Putamen (tissue), 1 donor: Measurements from ENCODE around the gene PLEKHG4B.

Experiments used
- DNase-seq: peaks from one replicate; pipeline ENCODE4 v3.0.0-alpha.2; 2016; ENCODE audit warnings: low spot score

Gene PLEKHG4B

DNA sequence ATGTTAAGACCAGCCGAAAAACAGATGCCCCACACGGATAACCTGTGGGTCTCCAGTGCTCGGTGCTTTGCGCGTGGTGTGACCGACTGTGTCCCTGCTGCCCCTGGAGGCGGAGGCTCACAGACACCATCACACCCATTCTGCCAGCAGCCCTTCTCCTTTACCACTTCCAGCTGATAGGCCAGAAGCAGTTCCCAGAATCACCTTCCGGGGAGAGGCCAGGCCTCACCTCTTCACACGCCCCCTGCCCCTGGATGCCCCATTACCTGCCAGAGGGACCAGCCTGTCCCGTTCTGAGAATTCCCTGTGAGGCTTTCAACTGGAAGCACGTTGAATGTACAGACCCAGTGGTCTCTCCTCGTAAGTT is 77.7 kb downstream of the PLEKHG4B start:
- no peak for DNase-seq

DNA sequence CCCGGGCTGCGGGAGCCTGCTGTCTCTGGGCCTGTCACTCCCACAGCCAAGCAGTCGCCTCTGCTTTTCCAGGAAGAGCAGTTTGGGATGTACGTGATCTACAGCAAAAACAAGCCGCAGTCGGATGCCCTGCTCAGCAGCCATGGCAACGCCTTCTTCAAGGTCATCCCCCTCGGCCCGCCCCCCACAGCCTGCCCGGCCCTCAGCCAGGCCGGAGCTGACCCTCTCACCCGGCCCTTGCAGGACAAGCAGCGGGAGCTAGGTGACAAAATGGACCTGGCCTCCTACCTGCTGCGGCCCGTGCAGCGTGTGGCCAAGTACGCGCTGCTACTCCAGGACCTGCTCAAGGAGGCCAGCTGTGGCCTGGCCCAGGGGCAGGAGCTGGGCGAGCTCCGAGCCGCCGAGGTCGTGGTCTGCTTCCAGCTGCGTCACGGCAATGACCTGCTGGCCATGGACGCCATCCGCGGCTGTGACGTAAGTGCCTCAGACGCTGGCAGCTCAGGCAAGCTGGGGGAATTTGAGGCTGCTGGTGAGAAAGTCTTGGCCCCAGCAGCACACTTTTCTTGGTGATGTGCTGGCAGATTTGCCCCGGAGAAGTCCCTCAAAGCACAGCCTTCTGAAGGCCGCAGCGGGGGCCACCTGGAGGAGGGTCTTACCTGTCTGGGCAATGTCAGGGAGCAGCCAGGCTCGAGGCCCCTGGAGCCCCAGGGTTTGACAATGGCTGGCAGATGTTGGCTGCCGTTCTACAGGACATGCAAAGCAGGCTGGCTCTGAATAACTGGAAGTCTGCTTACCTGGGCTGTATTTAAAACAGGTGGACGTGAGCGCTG is 79.2 kb downstream of the PLEKHG4B start:
- no peak for DNase-seq

DNA sequence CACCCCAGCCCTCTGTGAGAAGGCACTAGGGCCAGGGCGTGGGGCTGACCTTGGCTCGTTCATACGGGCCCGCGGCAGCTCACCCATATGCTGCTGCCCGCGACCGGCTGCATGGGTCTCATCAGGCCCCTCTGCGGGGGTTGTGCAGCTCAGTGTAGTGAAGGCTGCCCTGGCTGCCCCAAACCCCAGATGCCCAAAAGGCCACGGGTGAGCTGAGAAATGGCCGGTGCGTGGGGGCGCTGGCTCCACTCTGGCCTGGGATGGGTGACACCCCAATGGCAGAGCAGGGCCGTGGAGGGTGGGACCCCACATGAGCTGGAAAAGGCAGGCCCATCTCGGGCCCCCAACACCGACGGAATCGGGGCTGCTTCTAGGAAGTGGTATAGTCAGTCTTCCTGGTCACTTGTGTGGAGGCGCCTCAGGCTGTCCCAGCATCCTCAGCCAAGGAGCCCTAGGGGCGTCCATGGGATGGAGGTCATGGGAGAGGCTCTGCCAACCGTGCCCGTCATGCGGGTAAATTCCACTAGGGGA is 79.9 kb downstream of the PLEKHG4B start:
- DNase-seq = no peak

DNA sequence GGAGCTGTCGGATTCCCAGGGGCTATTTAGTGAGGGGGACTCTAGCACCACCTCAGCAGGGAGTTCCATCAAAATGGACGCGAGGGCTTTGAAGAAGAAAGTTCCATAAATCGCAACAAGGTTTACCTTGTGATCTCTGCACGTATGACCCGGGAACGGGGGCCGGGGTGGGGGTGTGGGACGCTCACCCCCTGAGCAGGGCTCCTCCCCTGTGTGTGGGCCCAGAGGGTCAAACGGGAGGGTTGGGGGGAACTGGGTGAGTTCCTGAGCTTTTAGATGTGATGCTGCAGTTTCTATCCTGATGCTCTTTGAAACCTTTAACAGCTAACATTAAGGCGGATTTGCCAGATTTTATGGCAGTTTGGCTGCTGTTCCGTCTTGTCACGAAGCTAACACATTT is 80.5 kb downstream of the PLEKHG4B start:
- DNase-seq = no peak

DNA sequence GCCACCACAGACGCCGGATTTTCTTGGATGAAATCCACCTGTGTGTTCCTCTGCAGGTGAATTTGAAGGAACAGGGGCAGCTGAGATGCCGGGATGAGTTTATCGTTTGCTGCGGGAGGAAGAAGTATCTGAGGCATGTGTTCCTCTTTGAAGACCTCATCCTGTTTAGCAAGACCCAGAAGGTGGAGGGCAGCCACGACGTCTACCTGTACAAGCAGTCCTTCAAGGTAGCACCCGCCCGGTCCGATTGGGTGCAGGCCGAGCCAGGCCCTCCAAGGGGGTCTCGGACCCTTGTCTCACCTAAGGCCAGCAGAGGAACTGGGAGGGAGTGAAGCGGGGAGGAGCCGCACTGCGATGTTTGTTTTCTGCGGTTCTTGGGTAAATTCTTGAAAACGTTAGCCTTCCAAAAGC is 80.9 kb downstream of the PLEKHG4B start:
- DNase-seq = no peak

DNA sequence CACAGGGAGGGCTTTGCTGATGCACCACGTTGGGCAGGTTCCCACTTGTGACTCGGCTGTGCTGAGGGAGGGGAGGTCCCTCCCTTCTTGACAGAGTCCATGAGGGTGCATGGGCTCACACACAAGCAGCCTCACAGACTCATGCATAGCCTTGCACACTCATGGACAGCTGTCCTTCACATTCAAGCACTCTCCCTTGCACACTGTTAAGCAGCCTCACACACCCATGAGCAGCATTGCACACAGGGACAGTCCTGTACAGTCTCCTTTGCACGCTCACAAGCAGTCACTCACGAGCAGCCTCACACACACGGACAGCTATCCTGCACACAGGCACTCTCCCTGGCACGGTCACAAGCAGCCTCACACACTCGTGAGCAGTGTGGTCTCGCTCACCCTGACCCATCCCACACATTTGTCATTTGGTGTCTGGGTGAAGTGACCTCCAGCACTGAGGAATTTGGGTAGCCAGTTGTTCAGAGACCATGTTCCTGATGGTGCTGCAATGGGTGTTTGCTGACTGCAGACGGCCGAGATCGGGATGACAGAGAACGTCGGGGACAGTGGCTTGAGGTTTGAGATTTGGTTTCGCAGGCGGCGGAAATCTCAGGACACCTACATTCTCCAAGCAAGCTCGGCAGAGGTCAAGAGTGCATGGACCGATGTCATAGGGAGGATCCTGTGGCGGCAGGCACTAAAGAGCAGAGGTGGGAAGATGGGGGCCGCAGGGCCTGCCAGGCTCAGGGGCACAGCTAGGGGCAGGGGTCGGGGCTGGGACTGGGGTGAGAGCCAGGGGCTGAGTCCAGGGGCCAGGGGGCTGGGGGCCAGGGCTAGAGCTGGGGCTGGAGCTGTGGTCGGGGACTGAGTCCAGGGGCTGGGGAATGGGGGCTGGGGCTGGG is 81.7 kb downstream of the PLEKHG4B start:
- no peak for DNase-seq

DNA sequence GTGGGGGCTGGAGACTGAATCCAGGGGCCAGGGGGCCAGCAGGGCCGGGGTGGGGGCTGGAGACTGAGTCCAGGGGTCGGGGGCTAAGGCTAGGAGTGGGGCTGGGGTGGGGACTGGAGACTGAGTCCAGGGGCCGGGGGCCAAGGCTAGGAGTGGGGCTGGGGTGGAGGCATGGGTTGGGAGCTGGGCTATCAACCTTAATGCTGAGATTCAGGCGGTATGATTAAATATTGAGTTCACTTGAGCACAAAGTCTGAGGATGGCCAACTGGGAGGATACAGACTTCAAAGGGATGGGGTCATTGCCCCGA is 82.3 kb downstream of the PLEKHG4B start:
- DNase-seq = no peak

DNA sequence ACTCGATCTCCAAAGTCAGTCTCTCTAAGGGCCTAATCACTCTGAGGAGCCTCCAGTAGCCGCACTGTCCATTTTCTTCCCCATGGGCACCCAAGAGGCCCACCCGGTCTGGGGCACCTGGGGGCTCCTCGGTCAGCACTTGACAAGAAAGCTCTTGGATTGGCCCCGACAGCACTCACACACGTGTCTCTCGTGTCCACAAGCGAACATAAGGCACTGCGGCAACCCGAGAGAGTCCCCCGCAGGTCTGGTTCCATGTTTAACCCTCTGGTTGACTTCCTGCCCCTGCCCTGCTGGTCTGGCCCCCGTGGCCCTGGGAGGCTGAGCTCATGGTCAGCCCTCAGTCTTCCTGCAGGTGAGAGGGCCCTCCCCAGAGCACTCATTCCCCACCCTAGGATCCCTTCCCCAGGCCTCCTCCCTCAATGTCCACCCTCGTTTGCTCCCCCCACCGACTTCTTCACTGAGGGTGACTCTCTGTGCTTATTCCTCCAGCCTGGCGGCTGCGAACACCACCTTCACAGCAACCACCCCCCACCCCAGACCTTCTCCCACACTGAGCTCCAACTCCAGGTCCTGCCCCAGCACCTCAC is 83.0 kb downstream of the PLEKHG4B start:
- DNase-seq = no peak

DNA sequence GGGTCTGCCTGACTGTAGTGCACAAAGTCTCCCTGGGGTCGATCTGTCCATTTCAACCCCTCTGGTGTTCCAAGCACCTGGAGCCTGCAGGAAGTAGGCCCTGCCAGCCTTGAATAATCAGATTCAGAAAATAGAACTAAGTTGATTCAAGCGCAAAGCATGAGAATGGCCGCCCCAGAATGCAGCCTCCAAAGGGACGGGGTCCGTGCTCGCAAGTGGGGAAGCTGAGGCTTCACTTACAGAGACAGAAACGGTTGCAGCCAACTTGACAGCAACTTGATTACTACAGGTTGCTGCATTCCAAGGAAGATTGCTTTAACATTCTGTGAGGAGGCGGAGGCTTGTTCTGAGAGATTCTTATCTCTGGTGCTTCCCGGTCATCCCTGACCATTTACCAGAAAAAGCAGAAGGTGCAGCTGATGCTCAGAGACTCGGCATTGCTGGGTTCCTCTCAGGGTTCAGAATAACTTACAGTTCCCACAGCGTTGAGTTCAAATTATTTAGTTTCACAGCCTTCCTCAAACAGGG is 84.4 kb downstream of the PLEKHG4B start:
- no peak for DNase-seq

DNA sequence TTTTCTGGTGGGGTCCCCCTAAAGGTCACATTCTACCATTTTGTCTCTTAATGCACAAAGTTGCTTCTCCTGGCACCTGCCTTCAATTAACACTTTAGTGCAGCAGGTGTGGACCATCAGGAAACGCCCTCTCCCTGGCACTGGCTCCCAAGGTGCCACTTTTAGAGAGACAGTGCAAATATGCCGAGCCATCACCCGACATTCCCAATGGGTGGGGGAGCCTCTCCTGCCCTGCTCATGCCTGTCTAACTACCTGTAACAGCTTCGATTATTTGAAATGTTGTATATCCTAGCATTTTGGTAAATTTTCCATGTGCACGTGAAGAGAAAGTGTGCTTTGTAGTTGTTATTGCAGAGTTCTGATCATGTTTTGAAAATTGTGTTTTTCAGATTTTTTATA is 86.1 kb downstream of the PLEKHG4B start:
- DNase-seq = no peak

DNA sequence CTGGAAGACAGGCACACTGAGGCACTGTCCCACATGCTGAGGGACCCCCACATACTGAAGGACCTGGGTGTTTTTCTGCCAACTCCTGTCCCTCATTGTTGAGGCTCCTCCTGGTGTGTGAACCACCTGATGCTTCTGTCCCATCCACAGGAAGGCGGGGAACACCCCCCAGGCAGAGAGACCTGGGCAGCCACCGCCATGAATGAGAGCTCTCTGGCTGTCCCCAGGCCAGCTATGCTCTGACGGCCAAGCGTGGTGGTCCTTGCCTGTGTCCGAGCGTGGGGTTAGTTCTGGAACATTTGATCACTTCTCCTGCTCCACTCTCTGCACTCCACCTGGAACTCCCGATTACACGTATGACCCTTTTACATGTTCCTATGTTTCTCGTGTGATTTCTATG is 87.4 kb downstream of the PLEKHG4B start:
- DNase-seq = no peak

DNA sequence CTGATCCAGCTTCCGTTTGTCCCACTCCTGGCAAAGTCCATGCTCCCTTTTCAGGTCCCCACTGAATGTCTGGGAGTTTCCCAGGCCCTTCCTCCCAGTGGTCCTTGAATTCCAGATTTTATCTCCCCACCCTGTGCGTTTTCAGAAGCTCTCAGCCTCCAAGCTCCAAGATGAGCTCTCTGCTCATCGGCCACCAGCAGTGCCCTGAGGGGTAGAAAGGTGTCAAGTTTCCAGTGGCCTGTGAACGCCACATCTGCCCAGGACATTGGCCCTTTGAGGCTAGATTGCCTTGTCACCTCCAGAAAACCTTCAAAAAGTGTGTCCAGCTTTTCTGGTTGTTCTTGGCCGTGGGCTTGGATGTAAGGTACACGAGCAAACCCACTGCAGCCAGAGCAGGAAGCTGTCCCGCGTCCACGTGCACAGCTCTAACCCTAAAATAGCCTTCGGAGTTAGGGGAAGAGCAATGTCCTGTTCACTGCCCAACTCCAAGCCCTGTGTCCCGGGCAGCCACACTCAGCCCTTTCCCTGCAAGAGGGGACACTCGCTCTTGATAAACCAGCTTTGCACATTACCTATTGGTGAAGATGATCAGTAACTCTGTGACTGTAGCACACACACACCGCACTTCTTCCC is 88.4 kb downstream of the PLEKHG4B start:
- DNase-seq = no peak

DNA sequence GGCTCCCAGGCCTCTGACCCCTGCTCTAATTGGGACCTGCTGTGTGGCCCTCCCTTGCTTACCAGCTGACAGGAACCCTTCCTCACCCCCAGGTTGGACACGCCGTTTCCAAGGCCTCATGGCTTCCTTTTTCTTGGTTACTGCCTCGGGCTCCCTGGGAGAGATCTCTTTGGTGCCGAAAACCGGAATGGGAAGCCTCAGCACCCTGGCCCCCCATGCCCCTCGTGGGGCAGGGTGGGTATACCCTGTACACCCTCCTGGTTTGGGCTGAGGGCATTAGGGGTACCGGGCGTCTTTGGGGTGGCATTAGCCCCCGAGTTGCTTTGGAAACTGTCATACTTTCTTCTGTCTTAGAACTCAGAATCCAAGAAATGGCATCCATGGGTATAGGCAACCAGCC is 89.2 kb downstream of the PLEKHG4B start:
- no peak for DNase-seq

DNA sequence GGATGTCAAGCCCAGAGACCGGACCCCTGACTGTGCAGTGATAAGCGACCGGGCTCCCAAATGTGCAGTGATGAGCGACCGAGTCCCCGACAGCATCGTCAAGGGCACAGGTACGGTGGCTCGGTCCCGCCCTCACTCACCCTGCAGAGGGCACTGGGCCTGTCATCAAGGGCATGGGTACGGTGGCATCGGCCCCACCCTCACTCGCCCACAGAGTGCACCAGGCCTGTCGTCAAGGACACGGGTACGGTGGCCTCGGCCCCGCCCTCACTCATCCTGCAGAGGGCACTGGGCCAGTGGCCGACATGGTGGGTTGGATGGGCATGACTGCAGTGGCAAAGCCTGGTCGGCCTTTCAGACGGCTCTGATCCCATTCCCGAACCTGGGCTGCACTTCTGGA is 89.6 kb downstream of the PLEKHG4B start:
- no peak for DNase-seq

DNA sequence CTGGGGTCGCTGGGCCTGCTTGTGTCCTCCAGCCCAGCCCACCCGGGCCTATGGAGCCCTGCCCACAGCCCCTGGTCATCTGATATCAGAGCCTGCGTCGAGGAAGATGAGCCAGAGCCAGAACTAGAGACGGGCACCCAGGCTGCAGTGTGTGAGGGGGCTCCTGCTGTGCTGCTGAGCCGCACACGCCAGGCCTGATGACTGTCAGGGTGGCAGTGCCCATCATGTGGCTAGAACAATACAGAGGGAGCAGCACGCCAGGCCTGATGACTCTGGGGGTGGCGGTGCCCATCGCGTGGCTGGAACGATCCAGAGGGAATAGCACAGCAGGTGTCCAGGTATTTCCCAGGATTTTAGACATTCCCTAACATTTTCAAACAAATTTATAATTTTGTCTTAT is 90.2 kb downstream of the PLEKHG4B start:
- DNase-seq = no peak

DNA sequence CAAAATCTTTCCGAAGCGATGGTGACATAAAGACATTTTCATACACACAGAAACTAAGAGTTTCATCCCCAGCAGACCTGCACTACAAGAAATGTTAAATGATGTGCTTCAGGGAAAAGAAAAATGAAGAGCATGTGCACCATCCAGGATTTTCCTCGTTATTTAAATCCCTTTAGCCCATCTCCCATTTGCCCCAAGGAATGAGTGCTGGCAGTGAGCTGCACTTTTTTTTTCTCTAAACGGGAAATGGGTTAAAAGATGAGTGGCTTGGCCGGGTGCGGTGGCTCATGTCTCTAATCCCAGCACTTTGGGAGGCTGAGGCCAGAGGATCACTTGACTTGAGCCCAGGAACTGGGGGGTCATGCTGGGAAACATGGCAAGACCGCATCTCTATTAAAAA is 92.5 kb downstream of the PLEKHG4B start:
- DNase-seq = no peak

DNA sequence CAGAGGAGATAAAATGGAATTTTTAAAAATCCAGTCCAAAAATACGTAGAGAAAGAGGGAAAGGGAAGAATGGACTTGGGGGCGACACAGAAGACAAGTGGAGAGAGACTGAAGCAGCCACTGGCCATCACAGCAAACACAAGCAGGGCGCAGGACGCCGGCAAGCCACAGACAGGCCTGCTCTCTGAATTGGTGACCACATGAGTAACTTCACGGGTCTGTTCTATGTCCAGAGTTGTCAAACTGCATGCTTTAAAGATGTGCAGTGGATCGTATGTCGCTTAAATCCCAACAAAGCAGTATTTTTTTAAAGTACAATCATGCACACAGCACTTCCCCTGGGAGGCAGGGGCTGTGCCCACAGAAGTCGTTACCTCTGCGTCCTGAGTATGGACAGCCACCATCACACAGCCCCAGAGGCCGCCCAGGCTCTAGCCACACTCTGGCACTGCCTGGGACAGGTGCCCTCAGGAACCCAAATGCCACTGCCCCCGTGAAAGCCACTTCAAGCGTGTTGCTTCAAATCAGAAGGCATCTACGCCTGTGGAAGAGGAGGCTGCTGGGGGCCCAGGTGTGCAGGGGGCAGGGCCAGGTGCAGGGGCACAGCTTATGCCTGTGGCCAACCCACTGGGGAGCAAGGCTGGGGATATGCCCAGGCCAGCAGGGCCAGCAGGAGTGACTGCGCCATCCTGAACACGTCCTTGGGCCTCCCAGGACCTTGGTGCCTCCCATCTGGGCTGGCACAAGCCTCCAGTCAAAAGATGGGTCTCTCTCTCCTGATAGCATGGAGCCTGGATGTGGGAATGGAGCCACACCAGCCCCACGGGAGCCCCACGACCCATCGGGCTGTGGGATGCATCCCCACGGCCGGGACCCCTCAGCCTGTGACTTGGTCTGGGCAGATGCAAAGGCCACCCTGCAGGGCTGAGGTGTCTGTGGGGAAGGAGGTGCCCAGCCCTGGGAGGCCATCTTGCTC is 93.4 kb downstream of the PLEKHG4B start:
- DNase-seq = no peak

DNA sequence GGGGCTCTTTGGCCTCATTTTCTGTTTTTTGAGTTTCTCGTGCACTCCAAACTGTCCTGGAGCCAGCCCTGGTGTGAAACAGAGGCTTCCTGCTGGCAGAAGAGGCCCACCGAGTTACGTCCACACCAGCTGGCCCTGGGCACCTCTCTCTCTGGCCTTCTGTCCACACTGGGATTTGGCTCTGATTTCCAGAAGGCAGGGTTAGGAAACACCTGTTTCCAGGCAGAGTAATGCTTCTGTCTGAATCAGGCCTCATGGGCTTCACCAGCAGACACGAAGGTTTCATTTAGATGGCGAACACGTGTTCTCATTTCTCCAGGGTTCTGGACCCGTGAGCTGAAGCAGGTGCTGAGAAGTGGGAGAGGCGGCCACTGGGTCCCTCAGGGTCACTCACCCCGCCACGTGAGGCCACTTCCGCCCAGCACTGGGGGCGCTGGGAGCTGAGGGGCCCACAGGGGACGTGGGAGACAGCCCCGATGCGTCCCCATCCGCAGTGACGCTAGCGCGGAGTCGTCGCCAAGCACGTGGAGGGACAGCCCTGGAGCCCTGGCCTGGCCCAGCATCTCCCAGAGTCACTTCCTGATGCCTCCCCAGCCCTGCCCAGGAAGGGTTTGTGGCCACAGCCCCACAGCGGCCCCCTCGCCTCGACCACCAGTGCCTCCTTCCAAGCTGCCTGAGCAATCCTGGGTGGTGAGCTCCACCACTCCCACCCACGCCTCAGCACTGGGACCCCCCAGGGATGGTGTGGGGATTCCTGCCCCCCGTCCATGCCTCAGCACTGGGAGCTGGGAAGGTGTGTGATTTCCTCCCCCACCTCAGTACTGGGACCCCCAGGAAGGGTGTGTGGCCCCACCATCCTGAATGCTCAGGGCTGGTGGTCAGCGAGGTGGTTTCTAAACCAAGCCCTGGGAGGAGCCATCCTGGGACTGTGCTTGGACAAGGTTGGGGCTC is 94.4 kb downstream of the PLEKHG4B start:
- DNase-seq = no peak

DNA sequence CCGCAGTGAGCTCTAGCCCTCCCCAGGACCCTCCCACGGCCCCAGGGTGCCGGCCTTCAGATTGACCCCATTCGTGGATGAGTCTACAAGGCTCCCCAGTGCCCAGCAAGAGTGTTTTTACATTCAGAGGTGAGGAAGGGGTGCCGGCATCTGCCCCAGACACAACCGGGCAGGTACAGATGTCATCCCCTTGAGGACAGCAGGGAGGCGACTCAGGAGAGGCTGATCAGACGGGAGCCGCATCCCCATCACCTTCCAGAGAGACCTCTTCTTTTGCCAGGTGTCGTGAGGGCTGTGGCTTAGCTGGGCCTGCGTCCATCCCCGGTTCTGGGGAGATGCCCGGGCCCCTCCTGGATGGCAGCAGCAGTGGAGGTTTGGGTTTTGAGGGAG is 95.1 kb downstream of the PLEKHG4B start:
- DNase-seq = no peak
